SJSA1 (cell line): ENCODE results near the gene ZNF599. TPM values are rescaled to one million over a fixed set of nuclear protein-coding genes. Genes with fewer than 3 reads are reported as not detected.

Experiments used
- DNase-seq, 2 experiments: peaks; one replicate each; pipeline ENCODE4 v3.0.0-alpha.2; 2015 to 2020; ENCODE audit warnings: low spot score in 2 of 2, low read depth in 1 of 2
- H3K27ac ChIP-seq: fragments of 250-450 bp; sonication (Bioruptor Pico); 2 replicates; pipeline ENCODE4 v1.5.1; 2020; ENCODE audit warnings: mild to moderate bottlenecking, moderate library complexity
- H3K27me3 ChIP-seq: fragments of 250-450 bp; sonication (Bioruptor Pico); replicated peaks from 2 replicates; pipeline ENCODE4 v1.5.1; 2020; ENCODE audit warnings: mild to moderate bottlenecking, moderate library complexity
- H3K36me3 ChIP-seq: fragments of 250-450 bp; sonication (Bioruptor Pico); 2 replicates; pipeline ENCODE4 v1.5.1; 2020; ENCODE audit warnings: mild to moderate bottlenecking
- H3K4me1 ChIP-seq: fragments of 250-450 bp; sonication (Bioruptor Pico); replicated peaks from 2 replicates; pipeline ENCODE4 v1.6.1; 2021; ENCODE audit warnings: mild to moderate bottlenecking
- H3K4me3 ChIP-seq: fragments of 250-450 bp; sonication (Bioruptor Pico); 2 replicates; pipeline ENCODE4 v1.5.1; 2020; ENCODE audit warnings: mild to moderate bottlenecking
- H3K9me3 ChIP-seq: fragments of 250-450 bp; sonication (Bioruptor Pico); replicated peaks from 2 replicates; pipeline ENCODE4 v1.5.1; 2020; ENCODE audit warnings: mild to moderate bottlenecking
- total RNA-seq: library from RNA; depleted of rRNA; stranded (reverse); fragments of >200 nt; shearing (Covaris generic); gene quantifications from 2 replicates; pipeline ENCODE4 v1.2.3, GENCODE V29; 2014; rRNA removed

Gene ZNF599
- total RNA-seq, 1 experiment from 2014 or later, result 7.8 TPM

DNA sequence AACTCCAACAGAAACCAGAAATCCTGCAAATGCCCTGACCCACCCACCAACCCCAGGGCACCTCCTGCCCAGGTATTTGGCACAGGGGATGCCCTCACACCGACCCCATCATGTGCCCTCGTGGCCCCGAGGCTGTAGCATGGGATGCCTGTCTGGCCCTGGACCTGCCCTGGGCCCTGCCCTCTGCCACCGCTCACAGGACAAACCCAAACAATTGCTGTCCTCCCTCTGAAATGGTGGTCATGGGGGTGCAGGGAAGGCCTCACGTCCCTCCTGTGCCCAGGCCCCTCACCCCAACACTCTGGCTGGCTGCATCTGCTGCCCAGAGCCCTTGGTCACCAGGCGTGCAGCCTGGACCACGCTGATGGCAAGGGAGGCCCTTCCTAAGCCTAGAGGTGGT is 41.1 kb downstream of the ZNF599 start:
- Histone ChIP-seq H3K36me3 (no peaks in the 10 kb centered on the region), H3K27me3 (no peaks in the 10 kb centered on the region), H3K4me1 (peaks cover 4% of the 10 kb centered on the region; the same call in 1 of the 2 replicates), H3K4me3 (no peak overlapping the region), H3K27ac (no peak overlapping the region), H3K9me3 (no peaks in the 10 kb centered on the region)
- DNase-seq, result no peak

GRCh38 chr19:34731019-34731829 is 41.8 kb downstream of the ZNF599 start:
- Histone ChIP-seq H3K27ac (no peak overlapping the region), H3K36me3 (no peaks in the 10 kb centered on the region), H3K9me3 (no peaks in the 10 kb centered on the region), H3K27me3 (0 out of 2 replicates have a peak, but pooled peaks cover under 1% of the 10 kb centered on the region), H3K4me3 (no peak overlapping the region), H3K4me1 (peaks cover 4% of the 10 kb centered on the region; the same call in 1 of the 2 replicates)
- no peak for DNase-seq

DNA sequence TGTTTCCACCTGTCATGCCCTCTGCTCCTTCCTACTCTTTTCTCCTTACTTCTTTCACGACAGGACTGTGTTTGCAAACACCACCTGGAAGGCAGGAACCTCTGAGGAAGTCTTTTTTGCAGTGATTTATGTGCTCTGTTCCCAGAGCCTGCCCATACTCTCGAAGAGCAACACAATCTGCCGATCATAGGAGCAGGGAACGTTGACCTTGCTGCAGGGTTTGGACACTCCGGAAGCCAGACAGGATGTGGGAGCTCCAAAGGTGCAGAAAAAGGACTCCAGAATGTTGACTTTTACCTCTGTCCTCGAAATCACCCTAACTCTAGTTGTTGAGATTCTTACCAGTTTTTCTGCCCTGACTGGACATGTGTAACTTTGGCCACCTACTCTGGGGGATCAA is 47.6 kb downstream of the ZNF599 start:
- Histone ChIP-seq H3K36me3 (no peaks in the 10 kb centered on the region), H3K4me3 (no peak overlapping the region), H3K9me3 (no peaks in the 10 kb centered on the region), H3K4me1 (no peaks in the 10 kb centered on the region), H3K27me3 (peaks cover 10% of the 10 kb centered on the region), H3K27ac (no peak overlapping the region)
- DNase-seq, result no peak

DNA sequence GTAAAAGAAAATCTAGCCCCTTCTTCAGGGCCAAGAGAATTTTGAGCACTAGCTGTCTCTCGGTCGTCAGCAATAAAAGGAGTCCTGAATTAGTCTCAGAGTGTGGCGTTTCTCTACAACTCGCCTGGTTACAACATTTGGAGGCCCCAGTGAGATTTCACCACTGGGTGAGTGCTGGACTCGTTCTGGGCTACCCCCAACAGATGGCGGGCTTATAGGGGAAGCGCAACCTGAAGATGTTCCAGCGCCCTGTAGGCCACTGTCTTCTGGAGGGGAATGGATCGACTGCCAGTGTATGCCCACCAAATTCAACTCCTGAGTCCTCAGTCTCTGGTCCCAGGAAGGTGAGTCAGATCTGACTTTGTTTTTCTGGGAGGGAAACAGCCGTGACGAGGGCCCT is 50.7 kb downstream of the ZNF599 start:
- no peaks in the 10 kb centered on the region for H3K9me3 ChIP-seq
- no peak overlapping the region for H3K27ac ChIP-seq
- DNase-seq, result no peak
- no peaks in the 10 kb centered on the region for H3K36me3 ChIP-seq
- peaks cover 12% of the 10 kb centered on the region for H3K27me3 ChIP-seq
- H3K4me3 ChIP-seq, result no peak overlapping the region
- H3K4me1 ChIP-seq, result no peaks in the 10 kb centered on the region

DNA sequence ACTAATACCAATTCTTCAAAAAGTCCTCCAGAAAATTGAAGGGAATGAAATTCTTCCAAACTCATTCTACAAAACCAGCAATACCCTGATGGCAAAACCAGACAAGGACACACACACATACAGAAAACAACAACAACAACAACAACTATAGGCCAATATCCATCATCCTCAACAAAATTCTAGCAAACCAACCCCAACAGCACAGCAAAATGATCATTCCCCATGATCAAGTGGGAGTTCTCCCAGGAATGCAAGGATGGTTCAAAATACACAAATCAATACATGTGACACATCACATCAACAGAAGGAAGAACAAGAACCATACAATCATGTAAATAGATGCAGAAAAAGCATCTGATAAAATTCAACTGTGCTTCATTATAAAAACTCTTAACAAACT is 57.7 kb downstream of the ZNF599 start:
- no peaks in the 10 kb centered on the region for H3K9me3 ChIP-seq
- H3K4me3 ChIP-seq, result no peak overlapping the region
- no peaks in the 10 kb centered on the region for H3K4me1 ChIP-seq
- H3K27ac ChIP-seq, result no peak overlapping the region
- 0 out of 2 replicates have a peak, but pooled peaks cover 10% of the 10 kb centered on the region for H3K27me3 ChIP-seq
- no peaks in the 10 kb centered on the region for H3K36me3 ChIP-seq
- DNase-seq, result no peak

DNA sequence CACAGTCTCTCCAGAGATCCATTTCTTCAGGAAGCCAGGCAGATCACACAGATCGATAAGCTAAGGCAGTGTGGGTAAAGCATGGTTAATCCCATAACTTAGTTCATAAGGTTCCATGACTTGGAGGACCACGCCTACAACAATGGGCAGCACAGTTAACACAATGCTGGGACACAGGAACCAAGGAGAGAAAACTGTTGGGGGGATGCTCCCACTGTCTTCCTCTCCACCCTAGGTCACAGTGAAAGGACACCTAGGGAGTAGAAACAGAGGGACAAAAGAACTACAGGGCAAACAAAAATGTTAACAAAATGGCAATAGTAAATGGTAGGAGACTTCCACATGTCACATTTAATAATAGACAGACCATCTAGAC is 59.8 kb downstream of the ZNF599 start:
- H3K27me3 ChIP-seq, result 0 out of 2 replicates have a peak, but pooled peaks cover 8% of the 10 kb centered on the region
- H3K36me3 ChIP-seq, result no peaks in the 10 kb centered on the region
- DNase-seq, result no peak
- H3K4me3 ChIP-seq, result no peak overlapping the region
- no peaks in the 10 kb centered on the region for H3K4me1 ChIP-seq
- no peaks in the 10 kb centered on the region for H3K9me3 ChIP-seq
- no peak overlapping the region for H3K27ac ChIP-seq

GRCh38 chr19:34712395-34713261 is 60.4 kb downstream of the ZNF599 start:
- Histone ChIP-seq H3K9me3 (no peaks in the 10 kb centered on the region; the same call in 1 of the 2 replicates), H3K27ac (no peak overlapping the region), H3K27me3 (0 out of 2 replicates have a peak, but pooled peaks cover 8% of the 10 kb centered on the region), H3K4me3 (no peak overlapping the region), H3K4me1 (no peaks in the 10 kb centered on the region), H3K36me3 (no peaks in the 10 kb centered on the region)
- DNase-seq, result peak in 1 of 2 experiments; percentile 42

DNA sequence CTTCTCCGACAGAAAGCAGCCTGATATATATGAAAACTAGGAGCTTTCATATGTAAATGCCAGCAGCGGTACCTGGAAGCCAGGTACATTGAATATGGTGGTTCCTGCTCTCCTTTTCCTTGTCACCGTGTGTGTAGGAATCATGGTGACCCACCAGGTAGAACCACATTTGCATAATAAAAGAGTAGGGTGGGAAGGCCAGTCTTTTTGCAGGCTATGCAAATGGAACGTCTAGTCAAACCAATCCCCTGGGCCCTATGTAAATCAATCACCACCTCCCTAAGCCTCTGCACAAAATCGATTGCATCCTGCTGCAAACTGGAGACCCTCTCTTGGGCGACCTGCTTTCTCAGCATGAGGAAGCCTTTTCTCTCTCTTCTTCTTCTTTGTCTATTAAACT is 61.1 kb downstream of the ZNF599 start:
- 0 out of 2 replicates have a peak, but pooled peaks cover 8% of the 10 kb centered on the region for H3K27me3 ChIP-seq
- no peak for DNase-seq
- H3K27ac ChIP-seq, result no peak overlapping the region
- H3K36me3 ChIP-seq, result no peaks in the 10 kb centered on the region
- H3K4me1 ChIP-seq, result no peaks in the 10 kb centered on the region
- H3K9me3 ChIP-seq, result no peaks in the 10 kb centered on the region; the same call in 1 of the 2 replicates
- no peak overlapping the region for H3K4me3 ChIP-seq

Other genes starting within 250 kb of the ZNF599 start
- not detected in 2 replicates for gene SCGB2B2, start 96.1 kb downstream of the ZNF599 start, total RNA-seq
- 19.5 and 19.7 TPM in 2 replicates for gene ZNF302, start 95.5 kb downstream of the ZNF599 start, total RNA-seq
- gene ZNF181, start 39.0 kb downstream of the ZNF599 start, total RNA-seq, result 15.9 and 26.4 TPM in 2 replicates
- 2.8 and 4.3 TPM in 2 replicates for gene ZNF30, start 153.7 kb upstream of the ZNF599 start, total RNA-seq
- gene ZNF792, start 191.0 kb upstream of the ZNF599 start, total RNA-seq, result 2.9 and 4.8 TPM in 2 replicates
- gene GRAMD1A, start 227.1 kb upstream of the ZNF599 start, total RNA-seq, result 14.0 and 21.6 TPM in 2 replicates